ENCODE results near the gene CRADD.

GRCh38 chr12:93879476-93880421 lies 202.6 kb downstream of the CRADD start:
- TF ChIP-seq EZH2 (IDR thresholded peaks at IDR 0.05), result no peak
- TF ChIP-seq POLR2AphosphoS5 (IDR thresholded peaks at IDR 0.05; ENCODE audit: borderline replicate concordance, low read depth, low read length), result no peak
